GM20431 (cell line): Measurements from ENCODE around the gene TSFM.

Experiments
- in situ Hi-C: fragments of 300-500 bp; cut with MseI, MboI; formaldehyde crosslinking; loops from one replicate; pipeline ENCODE4 v1.15.0; 2020; ENCODE audit warnings: low sequenced_read_pairs; ENCODE audit not compliant: unreplicated experiment

Gene TSFM

GRCh38 chr12:57826400-57826799, 43.8 kb downstream of the TSFM start:
- in situ Hi-C loops: loop anchor here (5.0 kb wide), 1 partner anchor 76 kb away; no protein-coding TSS in a partner anchor

- in situ Hi-C loops: loop anchor here (5.0 kb wide), 1 partner anchor 75 kb away; no protein-coding TSS in a partner anchor
These were observed 44.4 kb downstream of the TSFM start for GRCh38 chr12:57826966-57827365.

DNA sequence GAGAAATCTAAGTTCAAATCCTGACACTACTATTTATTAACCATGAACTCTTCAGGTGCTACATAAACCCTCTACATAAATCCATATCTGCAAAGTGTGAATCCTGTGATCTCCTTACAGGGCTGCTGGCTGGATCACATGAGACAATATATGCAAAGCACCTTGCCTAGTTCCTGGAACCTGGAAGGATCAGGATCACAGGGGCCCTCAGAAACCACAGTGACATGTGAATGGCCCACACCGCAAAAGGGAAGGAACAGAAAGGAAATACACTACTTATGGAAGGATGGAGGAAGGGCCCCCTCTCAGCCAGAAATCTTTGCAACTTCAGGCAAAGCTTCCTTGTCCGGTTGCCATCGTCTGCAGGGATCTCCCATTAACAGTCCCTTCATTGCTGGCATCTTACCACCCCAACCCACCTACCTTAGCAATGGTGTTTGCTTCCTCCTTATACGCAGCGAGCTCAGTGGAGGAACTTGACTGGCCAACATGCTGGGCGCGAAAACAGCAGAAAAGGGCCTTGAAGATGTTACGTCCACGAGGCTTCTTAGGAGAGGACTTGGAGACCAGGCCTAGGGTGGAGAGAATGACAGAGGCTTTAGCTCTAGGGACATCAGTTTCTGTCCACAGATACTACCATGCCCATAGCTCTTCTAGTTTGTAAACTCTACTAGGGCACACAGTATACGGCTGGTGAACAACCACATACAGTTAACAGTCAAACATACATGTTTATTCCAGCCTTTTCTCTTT, 46.6 kb downstream of the TSFM start:
- in situ Hi-C loops: loop anchor here (5.0 kb wide), 1 partner anchor 73 kb away; no protein-coding TSS in a partner anchor

DNA sequence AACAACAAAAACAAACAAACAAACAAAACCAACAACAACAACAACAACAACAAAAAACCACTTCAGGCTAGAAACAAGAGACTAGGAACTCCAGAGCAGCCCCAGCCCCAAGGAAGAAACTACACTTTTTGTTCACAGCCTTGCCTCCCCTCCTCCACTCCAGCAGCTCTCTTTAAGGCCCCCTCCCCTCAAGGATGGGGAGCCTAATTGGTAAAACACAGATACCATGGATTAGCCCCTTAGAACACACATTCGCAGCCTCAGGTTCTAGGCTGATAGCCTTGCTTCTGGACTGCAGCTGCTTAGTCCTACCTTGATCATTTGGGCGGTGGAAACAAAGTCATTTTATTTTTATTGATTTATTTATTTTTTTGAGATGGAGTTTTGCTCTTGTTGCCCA, 47.8 kb downstream of the TSFM start:
- in situ Hi-C loops: no loop called here

- in situ Hi-C loops: no loop called here
These were observed 50.4 kb downstream of the TSFM start for GRCh38 chr12:57832966-57833365.

DNA sequence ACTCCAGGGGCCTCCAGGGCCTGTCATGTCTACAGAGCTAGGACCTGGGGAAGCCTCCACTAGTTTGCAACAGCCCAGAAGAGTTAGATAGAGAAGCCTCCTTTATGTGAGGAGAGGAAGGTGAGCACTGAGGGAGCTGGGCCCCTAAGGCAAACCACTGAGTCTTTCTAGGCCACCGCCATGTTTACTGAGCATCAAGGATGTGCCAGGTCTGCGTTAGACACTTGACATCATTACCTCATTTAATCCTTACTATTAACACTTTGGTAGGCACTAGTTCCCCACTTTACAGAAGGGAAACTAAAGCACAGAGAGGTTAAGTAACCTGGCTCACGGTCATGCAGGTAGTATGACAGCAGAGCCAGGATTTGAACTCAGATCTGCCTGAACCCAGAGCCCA, 51.1 kb downstream of the TSFM start:
- in situ Hi-C loops: no loop called here

- in situ Hi-C loops: no loop called here
These were observed 51.7 kb downstream of the TSFM start for GRCh38 chr12:57834086-57834876.

GRCh38 chr12:57835366-57836288, 53.0 kb downstream of the TSFM start:
- in situ Hi-C loops: no loop called here

- in situ Hi-C loops: no loop called here
These were observed 54.1 kb downstream of the TSFM start for GRCh38 chr12:57836442-57837375.

DNA sequence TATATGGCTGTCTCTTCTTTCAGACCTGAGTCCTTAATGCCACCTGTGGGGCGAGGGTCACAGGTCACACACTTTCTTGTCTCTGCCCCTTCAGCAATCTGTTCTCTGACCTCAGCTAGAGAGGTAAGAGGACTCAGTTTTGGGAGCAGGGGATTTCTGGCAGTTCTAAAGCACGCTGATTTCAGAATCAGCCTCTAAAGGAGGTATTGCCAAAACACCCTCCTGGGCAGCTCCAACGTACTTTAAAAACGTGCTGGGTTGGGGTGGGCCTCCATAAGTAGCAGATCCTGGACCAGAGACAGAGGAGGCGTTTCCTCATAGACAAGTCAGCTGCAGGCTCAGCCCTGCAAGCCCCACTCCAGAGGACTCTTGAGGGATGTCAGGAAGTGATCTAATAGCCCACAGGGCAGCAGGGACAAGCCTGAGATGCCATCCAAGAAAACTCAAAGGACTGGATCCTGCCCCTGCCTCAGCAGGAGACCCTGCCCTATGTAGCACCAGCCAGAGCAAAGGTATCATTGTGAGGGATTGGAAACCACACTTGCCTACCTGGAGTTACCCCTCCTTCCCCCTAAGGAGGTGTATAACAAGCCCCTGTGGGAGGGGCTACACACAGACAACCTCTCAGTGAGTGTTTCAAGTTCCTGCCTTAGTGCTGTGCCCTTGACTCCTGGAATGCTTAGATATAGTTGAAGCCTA, 55.4 kb downstream of the TSFM start:
- in situ Hi-C loops: no loop called here

GRCh38 chr12:57838594-57839302, 56.2 kb downstream of the TSFM start:
- in situ Hi-C loops: no loop called here

GRCh38 chr12:57839996-57840395, 57.4 kb downstream of the TSFM start:
- in situ Hi-C loops: no loop called here

- in situ Hi-C loops: no loop called here
These were observed 58.1 kb downstream of the TSFM start for GRCh38 chr12:57840726-57841125.

DNA sequence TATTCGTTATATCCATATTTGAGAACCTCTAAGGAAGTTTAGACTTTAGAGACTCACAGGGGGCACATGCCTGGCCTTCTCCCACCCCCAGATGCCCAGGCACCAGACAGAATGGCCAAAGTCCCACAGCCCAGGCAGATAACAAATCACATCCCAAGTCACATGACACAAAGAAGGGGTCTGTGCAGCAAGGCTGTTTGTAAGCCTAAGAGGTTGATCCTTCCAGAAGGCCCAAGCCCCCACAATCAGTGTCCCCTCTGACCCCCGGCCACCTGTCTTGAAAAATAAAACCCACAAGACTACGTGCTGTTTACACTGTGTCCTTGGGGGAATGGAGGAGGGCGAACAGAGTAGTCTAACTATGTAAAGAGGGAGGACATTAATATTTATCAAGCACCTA, 58.9 kb downstream of the TSFM start:
- in situ Hi-C loops: no loop called here

DNA sequence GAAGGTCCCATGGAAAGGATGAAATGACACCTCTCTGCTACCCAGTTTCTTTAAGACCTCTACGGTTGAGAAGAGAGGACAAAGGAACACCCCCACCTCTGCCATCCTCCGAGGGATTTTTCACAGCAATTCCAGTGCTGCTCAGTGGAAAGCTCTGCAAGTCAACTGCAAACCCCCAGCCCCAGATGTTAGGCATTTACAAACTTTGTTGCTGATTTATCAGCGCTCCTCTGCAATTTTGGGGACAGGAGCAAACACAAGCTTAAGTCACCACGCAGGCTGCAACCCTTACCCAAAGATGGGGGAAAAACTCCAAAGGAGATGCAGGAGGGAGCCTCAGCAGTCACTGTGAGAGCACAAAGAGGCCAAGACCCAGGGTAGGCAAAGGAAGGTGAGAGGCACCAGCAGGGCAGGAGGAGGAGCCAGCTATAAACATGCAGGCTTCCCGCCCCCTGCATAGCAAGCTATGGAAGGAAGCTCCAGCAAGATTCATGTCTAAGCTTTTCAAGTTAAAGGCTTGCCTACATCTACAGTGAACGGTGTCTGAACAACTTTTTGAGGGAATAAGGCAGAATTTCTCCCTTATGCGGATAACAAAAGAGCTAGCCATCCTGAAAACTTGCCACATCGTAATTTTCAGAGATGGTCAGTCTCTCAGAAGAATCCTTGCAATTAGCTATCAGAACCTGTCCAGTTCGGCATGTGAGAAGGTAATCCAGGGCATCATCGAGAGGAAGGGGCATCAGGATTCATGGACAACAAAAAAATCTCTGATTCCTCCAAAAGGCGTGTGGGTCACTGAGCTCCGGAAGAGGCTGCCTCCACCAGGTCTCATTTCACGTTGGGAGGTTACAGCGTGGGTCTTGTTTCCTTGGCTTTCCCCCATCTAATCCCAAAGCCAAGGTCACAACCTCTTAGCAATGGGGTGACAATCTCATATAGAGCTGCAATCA, 60.0 kb downstream of the TSFM start:
- in situ Hi-C loops: no loop called here

GRCh38 chr12:57844709-57845477, 62.3 kb downstream of the TSFM start:
- in situ Hi-C loops: no loop called here
